CD4-positive, alpha-beta T cell treated with Interleukin-1 beta for 1 hour (primary cell): Measurements from ENCODE around the gene KHNYN.

ENCODE experiments used
- DNase-seq, 2 donors: peaks; one replicate each; pipeline ENCODE4 v3.0.0-alpha.2; 2020 to 2022

Gene KHNYN

DNA sequence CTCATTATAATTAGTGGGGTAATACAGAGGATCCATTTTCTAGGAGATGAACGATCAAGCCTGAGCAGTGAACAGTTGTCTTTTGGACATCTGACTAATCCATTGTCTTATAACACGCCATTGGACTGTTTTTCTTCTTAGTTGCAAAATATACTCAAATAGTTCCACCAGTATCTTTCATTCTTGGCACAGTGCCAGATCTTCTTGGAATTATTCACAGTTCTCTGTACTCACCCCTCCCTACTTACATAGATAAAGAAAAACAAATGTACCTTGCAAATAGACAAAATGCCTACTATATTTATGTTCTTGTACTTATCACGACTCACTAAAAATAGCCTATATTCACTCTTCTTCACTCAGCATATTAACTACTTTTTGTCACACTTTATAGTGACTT is 4.0 kb upstream of the KHNYN start:
- DNase-seq, result peak in 1 of 2 donors; percentile 42

DNA sequence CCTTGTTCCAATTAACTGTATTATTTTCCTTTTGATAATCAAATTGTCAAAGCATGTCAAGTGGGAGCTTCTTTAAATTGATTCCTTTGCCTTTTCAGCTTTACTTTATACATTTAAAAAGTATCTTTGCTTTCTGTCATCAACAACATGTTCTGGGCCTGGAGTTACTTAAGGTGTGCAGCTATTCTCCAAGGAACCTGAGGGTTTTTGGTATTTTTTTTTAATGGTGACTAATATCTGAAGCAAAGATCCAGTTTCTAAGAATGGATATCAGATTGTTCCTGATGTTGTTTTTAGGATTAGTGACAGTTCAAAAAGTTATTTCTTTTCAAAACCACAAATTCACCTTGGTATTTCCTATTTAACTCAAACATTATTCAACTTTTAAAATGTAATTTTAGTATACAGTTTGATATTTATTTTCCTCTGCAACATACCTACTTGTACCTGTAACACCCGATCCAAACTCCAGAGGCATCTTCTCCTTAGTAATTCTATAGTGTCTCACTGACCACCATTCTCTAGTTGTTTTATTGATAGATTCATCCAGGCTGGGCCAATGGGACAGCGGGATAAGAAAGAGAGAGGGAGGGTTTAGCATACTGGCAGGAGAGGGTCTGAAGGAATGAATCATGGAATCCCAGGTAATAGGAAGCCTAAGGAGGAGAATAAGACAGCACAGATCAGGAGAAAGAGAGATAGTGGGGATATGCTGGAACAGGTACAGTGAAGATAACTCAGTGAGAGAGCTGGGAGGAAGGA is 3.4 kb upstream of the KHNYN start:
- no peak for DNase-seq

DNA sequence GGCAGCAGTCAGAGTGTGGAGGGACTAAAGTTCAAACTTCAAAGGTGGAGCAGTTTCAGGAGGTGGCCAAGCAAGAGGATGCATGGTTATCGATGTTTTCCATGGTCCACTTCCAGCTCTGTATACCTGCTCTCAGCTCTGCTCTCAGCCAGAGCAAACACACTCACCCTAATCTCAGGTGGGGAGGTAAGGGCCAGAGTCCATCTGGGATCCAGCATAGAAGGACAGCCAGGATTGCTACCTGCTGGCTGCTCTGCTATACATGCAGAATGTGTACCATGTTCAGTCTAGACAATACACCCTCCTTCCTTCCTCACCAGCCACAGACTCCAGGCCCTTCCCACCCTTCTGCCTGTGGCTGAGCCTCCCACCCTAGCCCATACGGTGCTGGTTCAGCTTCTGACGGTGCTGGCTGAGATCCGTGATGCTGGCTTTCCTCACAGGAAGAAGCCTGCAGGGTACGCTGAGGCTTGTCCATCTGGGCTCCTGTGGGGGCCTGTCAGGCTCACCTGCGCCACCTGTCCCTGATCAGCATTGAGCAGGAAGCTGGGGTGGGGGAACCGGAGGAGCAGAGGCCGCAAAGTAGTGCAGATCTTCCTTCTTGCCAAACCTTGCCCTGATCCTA is 2.7 kb upstream of the KHNYN start:
- DNase-seq, result peak in 1 of 2 donors; percentile 29

GRCh38 chr14:24427537-24428508 is 1.9 kb upstream of the KHNYN start:
- no peak for DNase-seq

DNA sequence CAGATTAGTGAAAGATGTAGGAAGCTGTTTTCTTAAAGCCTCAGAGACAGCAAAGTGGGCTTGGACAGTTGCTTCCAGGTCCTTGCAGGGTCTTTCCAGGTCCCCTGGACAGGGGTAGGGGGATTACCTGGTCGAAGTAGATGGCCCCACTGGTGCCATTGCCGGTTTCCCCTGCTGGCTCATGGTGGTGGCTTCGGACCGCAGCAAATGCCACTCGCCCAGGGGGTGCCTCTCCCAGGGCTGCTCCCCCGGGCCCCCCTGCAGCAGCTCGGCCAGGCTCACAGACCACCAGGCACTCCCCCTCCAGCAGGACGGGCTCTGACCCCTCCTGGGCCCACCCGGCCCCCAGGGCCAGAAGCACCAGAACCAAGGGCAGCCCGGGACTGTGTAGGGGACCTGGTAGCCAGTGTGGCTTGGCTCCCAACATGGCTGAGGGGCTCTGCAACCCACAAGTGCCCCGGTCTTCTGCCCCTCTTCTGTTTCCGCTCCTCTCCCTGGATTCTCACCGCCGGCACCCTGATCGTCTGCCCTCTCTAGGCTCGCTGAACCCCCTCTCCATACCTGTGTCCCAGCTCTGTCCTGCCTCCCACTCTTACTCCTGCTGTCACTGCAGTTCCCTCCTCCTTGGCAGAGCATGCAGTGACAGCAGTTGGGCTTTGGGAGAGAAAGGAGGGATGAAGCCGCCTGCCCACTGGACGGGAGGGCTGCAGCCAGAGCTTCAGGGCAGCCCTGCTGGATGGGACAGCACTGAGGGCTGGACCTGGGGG is 943 bp upstream of the KHNYN start:
- no peak for DNase-seq

GRCh38 chr14:24430143-24430681 is 458 bp downstream of the KHNYN start:
- peak; percentile 39 to 53 for DNase-seq

DNA sequence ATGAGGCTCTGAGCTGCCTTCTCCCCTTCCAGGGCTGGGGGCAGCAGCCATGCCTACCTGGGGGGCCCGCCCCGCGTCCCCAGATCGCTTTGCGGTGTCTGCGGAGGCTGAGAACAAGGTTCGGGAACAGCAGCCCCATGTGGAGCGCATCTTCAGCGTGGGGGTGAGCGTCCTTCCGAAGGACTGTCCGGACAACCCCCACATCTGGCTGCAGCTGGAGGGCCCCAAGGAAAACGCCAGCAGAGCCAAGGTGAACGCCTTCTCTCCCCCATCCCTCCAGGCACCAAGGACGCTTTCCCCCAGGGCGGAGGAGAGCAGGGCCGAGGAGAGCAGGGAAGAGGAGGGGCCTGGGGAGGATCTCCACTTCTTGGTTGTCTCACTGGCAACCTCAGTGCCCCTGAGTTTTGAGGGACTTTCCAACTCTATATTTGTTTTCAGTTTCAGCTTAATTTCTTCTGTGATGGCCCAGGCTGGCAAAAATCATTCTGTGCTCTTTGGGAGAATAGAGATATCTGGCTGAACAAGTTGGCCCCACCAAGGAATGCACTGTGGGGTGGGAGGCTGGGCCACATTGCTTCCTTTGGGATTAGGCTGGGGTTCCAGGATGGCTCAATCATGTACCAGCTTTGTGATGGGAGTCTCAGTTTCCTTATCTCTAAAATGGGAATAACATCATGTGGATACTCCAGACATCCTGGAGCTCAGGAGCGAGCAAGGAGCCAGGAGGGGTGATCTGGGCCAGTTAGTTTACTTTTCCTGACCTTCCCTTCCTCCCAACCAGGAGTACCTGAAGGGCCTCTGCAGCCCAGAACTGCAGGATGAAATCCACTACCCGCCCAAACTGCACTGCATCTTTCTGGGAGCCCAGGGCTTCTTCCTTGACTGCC is 1.2 kb downstream of the KHNYN start:
- peak; percentile 65 to 78 for DNase-seq

DNA sequence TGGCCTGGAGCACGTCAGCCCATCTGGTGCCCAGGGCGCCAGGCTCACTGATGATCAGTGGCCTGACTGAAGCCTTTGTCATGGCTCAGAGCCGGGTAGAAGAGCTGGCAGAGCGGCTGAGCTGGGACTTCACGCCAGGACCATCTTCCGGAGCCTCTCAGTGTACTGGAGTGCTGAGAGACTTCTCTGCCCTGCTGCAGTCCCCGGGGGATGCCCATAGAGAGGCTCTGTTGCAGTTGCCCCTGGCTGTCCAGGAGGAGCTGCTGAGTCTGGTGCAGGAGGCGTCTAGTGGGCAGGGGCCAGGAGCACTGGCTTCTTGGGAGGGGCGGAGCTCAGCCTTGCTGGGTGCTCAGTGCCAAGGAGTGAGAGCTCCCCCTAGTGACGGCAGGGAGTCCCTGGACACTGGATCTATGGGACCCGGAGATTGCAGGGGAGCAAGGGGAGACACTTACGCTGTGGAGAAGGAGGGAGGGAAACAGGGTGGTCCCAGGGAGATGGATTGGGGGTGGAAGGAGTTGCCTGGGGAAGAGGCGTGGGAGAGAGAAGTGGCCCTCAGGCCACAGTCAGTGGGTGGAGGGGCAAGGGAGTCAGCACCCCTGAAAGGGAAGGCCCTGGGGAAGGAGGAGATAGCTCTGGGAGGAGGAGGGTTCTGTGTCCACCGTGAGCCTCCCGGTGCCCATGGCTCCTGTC is 2.0 kb downstream of the KHNYN start:
- peak; percentile 90 to 91 for DNase-seq

DNA sequence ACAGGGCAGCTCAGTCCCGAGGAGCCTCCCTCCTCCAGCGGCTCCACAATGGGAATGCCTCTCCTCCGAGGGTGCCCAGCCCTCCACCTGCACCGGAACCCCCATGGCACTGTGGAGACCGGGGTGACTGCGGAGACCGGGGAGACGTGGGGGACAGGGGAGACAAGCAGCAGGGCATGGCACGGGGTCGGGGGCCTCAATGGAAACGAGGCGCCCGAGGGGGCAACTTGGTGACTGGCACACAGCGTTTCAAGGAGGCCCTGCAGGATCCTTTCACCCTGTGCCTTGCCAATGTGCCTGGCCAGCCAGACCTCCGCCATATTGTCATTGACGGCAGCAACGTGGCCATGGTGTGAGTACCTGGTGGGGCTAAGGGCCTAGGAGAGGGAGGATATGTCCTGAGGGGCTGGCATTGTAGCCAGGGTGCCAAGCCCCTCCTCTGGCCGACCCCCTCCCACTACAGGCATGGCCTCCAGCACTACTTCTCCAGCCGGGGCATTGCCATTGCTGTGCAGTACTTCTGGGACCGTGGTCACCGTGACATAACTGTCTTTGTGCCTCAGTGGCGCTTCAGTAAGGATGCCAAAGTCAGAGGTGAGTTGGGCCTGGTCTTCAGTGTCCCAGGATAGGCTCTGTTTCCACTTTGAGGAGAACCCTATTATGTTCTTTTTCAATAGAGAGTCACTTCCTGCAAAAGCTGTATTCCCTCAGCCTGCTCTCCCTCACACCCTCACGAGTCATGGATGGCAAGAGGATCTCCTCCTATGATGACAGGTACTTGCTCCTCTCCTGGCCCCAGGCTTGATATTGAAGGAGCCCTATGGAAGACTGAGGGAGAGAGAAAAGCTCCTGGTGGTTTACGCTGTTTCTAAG is 2.7 kb downstream of the KHNYN start:
- DNase-seq, result no peak

- DNase-seq, result no peak
These were observed 4.3 kb downstream of the KHNYN start for GRCh38 chr14:24434036-24434435.

DNA sequence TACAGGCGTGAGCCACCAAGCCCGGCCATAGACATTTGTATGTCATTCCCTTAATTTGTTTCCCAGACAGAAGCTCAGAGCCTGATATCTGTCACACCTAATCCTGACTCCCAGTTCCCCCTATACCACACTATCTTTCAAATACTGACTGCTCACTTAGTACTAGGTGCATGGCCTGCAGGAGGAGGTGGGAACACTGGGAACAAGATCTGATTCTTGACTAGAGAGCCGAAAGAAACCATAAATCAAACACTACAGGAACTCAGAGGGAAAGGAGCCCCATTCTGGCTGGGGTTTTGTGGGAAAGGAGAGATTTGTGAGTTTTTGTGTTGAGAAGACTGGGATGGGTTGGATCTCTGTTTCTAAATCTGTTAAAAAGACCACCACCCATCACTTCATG is 4.9 kb downstream of the KHNYN start:
- DNase-seq, result no peak

GRCh38 chr14:24435192-24435810 is 5.5 kb downstream of the KHNYN start:
- no peak for DNase-seq

GRCh38 chr14:24435998-24436354 is 6.2 kb downstream of the KHNYN start:
- DNase-seq, result no peak

- DNase-seq, result peak; percentile 49 to 72
These were observed 6.7 kb downstream of the KHNYN start for GRCh38 chr14:24436355-24437019.

DNA sequence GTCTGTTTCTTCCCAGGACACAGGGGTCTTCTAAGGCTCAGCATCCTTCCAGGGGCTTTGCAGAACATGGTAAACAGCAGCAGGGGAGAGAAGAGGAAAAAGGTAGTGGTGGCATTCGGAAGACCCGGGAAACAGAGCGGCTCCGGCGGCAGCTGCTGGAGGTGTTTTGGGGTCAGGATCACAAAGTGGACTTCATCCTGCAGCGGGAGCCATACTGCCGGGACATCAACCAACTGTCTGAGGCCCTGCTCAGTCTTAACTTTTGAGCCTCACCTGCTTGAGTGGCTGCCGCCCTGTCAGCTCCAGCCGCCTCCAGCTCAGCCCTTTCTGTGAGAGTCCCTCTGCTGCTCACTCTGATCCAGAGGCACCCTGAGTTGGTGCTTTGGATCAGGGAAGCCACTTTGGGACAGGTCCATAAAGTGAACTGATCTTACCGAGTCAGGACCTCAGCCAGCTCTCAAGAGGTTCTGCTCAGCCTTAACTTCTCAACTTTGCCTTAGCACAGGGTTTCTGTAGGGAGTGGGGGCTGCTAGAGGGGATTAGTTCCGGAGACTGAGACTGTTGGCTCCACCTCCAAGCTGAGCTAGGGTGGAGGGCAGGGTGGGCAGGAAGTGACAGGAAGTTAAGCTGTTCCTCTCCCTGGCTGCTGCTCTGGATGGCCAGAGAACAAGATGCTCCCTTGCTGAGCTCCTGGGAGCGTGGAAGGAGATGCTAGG is 7.4 kb downstream of the KHNYN start:
- DNase-seq, result no peak

GRCh38 chr14:24437736-24438067 is 7.9 kb downstream of the KHNYN start:
- no peak for DNase-seq

GRCh38 chr14:24438223-24439097 is 8.7 kb downstream of the KHNYN start:
- no peak for DNase-seq
